Measurements from ENCODE around the gene TTN.

- no peak for TF ChIP-seq CTCF (IDR thresholded peaks at IDR 0.05 in 2 of 3, conservative IDR thresholded peaks at IDR 0.05 in 1 of 3; ENCODE audit: borderline replicate concordance in 1 of 3, insufficient read depth in 1 of 3, low read depth in 2 of 3, low read length in 2 of 3)
- TF ChIP-seq EZH2 (IDR thresholded peaks at IDR 0.05) = no peak
- TF ChIP-seq YY1 (IDR thresholded peaks at IDR 0.05; ENCODE audit: extremely low read depth, insufficient replicate concordance, low read depth, low read length) = no peak
- no peak for TF ChIP-seq POLR2A (IDR thresholded peaks at IDR 0.05; ENCODE audit: borderline replicate concordance, extremely low read depth, insufficient read depth, insufficient read length)
- no peak for TF ChIP-seq FOSL1 (IDR thresholded peaks at IDR 0.05; ENCODE audit: low read depth)
- TF ChIP-seq ELF1 (IDR thresholded peaks at IDR 0.05; ENCODE audit: borderline replicate concordance, low read depth) = no peak
- no peak for TF ChIP-seq SP1 (IDR thresholded peaks at IDR 0.05; ENCODE audit: low read depth)
- no peak for TF ChIP-seq CBX3 (IDR thresholded peaks at IDR 0.05; ENCODE audit: low read depth)
These were observed 256.9 kb downstream of the TTN start for GRCh38 chr2:178550352-178550751.

Data from HCT116 (cell line).